Right lobe of liver (tissue), 4 donors: ENCODE data around the gene PTGDS.

Source experiments
- POLR2A ChIP-seq: fragments of 450-650 bp; IDR thresholded peaks from one replicate; pipeline ENCODE4 v1.6.1; 2017; ENCODE audit warnings: antibody characterized with exemption, mild to moderate bottlenecking
- TF ChIP-seq, protein P1 (sequence below), 4 donors: fragments of 200-600 bp in 3 of 4; fragments of 450-650 bp in 1 of 4; IDR thresholded peaks; one replicate each; pipeline versions ENCODE4 v1.5.1 to v1.8.0; 2016 to 2022; ENCODE audit warnings: antibody characterized with exemption in 4 of 4, mild to moderate bottlenecking in 2 of 4
- donor health status: DM: no; HTN: no; CAD: no.
- donor health status: DM: no; HTN: no; CAD: no.
- donor health status: DM: no; HTN: yes; CAD: no.

DNA sequence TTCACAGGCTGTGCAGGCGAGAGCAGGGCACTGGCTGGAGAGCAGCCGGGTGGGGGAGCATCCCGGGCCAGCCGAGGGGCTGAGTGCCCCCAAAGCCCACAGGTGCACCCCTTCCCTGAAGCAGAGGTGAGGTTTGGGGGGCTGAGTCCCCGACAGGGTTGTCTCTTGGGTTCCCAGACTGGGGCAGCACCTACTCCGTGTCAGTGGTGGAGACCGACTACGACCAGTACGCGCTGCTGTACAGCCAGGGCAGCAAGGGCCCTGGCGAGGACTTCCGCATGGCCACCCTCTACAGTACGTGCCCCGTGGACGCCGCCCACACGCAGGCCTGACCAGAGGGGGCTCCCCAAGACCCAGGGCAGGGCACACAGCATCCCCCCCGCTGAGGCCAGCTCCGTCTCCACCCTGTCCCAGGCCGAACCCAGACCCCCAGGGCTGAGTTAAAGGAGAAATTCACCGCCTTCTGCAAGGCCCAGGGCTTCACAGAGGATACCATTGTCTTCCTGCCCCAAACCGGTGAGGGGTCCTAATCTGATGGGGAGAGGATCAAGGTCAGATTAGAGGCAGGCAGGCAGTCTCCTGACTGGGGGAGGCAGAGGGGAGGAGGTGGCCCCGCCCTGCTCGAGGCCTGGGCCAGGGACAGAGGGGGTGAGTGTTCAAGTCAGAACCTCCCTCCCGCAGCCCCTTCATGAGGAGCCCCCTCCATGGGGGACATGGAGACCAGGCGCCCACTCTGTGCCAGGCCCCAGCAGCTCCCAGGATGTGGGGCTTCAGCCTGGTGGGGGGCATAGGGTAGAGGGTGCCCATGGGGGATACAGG, 2.7 kb downstream of the PTGDS start:
- TF ChIP-seq, protein P1, sequence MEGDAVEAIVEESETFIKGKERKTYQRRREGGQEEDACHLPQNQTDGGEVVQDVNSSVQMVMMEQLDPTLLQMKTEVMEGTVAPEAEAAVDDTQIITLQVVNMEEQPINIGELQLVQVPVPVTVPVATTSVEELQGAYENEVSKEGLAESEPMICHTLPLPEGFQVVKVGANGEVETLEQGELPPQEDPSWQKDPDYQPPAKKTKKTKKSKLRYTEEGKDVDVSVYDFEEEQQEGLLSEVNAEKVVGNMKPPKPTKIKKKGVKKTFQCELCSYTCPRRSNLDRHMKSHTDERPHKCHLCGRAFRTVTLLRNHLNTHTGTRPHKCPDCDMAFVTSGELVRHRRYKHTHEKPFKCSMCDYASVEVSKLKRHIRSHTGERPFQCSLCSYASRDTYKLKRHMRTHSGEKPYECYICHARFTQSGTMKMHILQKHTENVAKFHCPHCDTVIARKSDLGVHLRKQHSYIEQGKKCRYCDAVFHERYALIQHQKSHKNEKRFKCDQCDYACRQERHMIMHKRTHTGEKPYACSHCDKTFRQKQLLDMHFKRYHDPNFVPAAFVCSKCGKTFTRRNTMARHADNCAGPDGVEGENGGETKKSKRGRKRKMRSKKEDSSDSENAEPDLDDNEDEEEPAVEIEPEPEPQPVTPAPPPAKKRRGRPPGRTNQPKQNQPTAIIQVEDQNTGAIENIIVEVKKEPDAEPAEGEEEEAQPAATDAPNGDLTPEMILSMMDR (IDR thresholded peaks at IDR 0.05): no peak
- no peak for TF ChIP-seq POLR2A
